Stomach (tissue), 4 donors: ENCODE data around the gene UBE3A.

Experiments
- CTCF ChIP-seq, 7 experiments: fragments of 450-650 bp in 4 of 7; fragments of 200-600 bp in 3 of 7; sonication (generic) in 3 of 7; IDR thresholded peaks; one replicate each; pipeline ENCODE4 v1.5.1; 2016 to 2019; ENCODE audit warnings: antibody characterized with exemption in 7 of 7, control low read depth in 2 of 7, mild to moderate bottlenecking in 1 of 7
- POLR2A ChIP-seq, 4 donors: fragments of 450-650 bp; IDR thresholded peaks; one replicate each; pipeline ENCODE4 v1.6.1; 2016; ENCODE audit warnings: antibody characterized with exemption in 4 of 4, control low read depth in 2 of 4, mild to moderate bottlenecking in 1 of 4, moderate library complexity in 1 of 4
- POLR2AphosphoS5 ChIP-seq, 3 donors: sonication (generic); formaldehyde crosslinking; IDR thresholded peaks; one replicate each; pipeline ENCODE4 v1.6.1; 2016; ENCODE audit warnings: antibody characterized with exemption in 3 of 3

DNA sequence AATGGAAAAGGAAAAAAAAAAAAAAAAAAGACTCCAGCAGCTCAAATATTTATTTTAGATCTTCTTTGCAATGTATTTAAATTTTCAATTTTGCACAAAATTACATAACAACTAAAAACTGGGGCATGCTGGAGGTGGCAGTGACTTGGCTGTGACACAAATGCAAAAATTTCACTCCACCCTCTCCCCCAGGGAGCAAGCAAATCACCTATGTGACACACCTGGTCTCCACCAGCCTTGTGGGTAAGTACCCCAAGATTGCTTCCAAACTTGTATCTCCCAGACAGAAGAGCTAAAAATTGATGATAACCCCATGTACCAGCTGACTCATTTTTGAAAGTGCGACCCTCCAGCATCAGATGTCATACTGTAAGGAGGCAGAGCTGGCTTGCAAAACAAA, 32.0 kb downstream of the UBE3A start:
- TF ChIP-seq POLR2A (IDR thresholded peaks at IDR 0.05): no peak
- TF ChIP-seq CTCF (IDR thresholded peaks at IDR 0.05): no peak
- TF ChIP-seq POLR2AphosphoS5 (IDR thresholded peaks at IDR 0.05): no peak
